Skin of body (tissue), 2 donors: ENCODE results near the gene ATIC. TPM values are rescaled to one million over a fixed set of nuclear protein-coding genes. Genes with fewer than 3 reads are reported as not detected.

Source experiments
- DNase-seq: peaks from one replicate; lab custom pipeline; 2025; lab: John Stamatoyannopoulos, UW
- total RNA-seq: library from RNA; depleted of rRNA; stranded (reverse); fragments of >200 nt; gene quantifications from one replicate; pipeline ENCODE4 v1.2.3, GENCODE V29; 2014

Gene ATIC
- total RNA-seq, 1 donor from 2014 or later = 22.9 TPM

DNA sequence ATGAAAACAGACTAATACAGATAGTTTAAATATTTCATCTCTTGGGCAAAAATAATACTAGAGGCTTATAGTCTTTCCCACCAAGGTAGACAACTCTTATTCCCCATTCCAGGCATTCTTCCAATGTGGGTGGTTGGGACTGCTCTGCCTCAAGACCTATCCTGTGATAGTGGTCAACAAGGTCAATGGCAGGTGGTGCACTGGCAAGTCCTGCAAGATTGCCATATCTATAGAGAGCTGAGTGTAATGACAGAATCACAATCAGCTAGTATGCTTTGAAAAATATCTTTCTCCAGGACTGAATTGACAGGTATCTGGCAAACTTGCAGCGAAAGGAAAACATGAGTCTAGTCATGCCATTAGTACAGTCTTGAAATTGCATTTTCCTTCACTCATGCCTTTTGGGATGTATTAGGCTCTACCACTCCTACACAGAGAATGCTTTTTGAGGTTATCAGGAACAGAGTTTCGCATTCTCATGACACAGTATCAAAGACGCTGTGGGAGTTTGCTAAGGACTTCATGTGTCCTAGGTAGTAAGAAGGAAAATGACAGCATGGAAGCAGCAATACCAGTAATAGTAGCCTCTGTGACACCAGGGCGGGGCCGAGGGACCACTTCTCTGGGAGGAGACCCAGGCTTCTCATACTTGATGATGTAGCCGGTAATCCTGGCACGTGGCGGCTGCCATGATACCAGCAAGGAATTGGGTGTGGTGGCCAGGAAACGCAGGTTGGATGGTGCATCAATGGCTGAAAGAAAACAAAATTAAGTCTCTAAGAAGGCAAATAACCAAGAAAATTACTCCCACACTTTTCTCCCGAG, 63.0 kb downstream of the ATIC start:
- no peak for DNase-seq

DNA sequence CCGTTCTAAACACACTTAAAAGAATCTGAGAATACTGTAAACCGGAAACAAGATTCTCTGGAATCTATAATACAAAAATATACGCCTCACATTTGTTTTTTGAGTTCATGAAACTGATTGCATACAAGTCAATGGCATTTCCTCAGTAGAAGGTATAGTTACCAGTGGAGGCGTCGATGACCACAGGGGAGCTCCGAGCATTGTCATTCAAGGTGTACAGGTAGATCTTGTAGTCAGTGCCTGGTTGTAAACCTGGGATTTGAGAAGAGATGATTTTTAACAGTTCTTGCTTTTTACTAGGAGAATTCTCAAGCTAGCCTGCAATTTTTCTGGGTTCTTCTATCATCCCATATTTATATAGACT, 63.6 kb downstream of the ATIC start:
- DNase-seq = no peak

DNA sequence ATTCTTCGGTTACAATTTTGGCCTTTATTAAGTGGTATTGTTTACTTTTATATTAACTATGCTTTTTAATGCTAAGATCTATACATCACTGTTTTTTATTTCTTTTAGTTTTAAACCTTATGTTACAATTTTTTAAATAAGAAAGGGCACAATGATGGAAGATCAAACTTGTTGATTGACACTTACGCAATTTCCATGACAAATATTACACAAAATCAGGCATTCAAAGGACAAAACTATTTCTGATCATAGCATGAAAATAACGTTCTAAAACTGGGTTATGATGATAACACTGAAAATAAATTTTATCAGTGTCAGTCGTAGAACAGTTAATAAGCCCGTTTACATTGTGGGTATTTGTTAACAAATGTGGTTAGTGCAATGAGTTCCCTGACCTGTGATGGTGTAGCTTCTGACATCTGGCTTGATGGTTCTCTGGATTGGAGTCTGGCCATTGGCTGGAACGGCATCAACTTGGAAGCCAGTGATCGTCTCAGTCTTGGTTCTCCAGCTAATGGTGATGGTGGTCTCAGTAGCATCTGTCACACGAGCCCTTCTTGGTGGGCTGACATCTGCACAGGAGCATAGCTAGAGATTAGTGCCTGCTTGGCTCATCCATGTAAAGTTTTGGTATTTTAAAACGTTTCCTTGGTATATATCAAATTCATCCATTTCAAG, 64.4 kb downstream of the ATIC start:
- no peak for DNase-seq

DNA sequence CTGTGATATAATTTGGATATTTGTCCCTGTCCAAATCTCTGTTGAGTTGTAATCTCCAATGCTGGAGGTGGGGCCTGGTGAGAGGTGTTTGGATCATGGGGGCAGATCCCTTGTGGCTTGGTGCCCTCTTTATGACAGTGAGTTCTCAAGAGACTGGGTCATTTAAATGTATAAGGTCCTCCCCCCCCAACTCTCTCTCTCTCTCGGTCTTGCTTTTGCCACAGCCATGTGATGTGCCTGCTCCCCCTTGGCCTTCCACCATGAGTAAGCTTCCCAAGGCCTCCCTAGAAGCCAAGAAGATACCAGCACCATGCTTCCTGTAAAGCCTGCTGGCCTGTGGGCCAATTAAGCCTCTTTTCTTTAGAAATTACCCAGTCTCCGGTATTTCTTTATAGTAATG, 65.4 kb downstream of the ATIC start:
- no peak for DNase-seq

DNA sequence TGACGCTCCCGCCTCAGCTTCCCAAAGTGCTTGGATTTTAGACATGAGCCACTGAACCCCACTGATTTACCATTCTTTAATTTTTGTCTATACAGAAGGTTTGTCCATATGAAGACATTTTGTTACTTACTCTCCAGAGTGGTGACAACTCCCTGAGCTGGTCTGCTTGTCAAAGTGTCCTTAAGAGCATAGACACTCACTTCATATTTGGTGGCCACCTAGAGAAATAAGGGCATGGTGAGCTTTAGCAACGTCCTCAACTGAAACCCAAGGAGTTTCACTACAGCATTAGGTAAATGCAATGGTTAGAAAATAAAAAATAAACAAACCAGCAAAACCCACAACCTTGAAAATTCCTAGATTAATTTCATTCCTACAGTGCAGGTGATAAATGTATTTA, 66.2 kb downstream of the ATIC start:
- DNase-seq = no peak

DNA sequence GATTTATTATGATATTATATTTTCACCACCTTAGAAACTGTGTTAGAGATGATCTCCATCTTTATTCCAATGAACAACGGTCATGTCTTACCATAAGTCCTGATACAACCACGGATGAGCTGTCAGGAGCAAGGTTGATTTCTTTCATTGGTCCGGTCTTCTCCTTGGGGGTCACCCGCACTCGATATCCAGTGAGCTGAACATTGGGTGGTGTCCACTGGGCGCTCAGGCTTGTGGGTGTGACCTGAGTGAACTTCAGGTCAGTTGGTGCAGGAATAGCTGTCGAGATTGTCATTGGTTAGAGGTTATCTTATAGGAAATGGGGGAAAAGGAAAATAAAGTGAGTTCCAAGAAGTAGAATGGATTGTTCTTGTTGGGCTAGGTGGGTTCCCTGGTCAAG, 67.2 kb downstream of the ATIC start:
- no peak for DNase-seq

DNA sequence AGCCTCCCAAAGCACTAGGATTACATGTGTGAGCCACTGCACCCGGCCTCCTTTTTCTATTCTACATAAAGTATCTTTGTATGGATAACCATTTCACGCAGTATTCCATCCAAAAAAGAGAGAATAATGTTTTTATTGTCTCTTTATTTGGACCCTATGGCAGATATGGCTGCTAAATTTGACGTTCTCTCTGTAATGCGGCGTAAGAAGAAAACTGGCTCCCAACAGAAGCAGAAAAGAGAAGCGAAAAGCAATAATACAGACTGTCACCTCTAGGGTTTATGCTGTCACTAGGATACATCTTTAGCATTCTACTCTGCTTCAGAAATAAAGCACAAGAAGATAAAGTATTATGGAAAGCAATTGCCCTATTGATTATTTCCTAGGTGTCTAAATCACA, 68.1 kb downstream of the ATIC start:
- no peak for DNase-seq

DNA sequence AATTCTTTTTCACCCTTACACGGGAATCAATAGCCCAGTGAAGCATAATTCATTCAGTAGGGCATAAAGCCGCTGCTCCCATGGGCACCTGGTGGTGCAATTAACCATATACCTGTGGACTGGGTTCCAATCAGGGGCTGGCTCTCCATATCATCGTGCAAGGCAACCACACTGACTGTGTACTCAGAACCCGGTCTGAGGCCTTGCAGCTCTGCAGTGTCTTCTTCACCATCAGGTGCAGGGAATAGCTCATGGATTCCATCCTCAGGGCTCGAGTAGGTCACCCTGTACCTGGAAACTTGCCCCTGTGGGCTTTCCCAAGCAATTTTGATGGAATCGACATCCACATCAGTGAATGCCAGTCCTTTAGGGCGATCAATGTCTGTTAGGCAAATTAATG, 68.8 kb downstream of the ATIC start:
- DNase-seq = no peak

DNA sequence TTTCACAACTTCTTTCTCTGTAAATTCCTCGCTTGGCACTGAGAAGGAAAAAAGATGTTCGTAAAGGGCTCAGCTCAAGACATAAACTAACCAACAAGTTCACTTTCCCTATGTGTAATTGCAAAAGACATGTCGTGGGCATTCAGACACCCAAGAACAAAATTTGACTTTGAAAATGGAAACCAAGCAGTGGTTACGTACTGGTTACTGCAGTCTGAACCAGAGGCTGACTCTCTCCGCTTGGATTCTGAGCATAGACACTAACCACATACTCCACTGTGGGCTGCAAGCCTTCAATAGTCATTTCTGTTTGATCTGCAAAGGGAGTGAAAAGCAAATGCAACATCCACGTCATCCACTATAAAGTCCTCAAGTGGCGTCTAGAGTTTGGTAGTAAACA, 70.2 kb downstream of the ATIC start:
- DNase-seq = no peak

DNA sequence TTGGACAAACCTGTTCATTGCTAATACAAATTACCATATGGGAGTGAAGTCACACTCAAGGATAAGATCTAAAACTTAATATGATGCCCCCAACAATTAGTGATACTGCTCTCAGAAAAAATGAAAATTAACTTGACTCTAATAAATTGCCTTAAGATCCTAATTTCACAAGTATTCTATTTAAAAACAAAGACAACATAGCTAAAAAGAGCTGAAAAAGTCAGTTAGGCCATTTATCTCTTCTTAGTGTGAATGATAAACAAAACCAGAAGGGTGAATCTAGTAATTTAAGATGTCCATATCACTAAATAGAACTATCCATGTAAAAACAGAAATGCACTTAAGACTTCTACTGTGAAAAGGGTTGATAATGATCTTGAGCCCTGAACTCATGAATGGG, 70.6 kb downstream of the ATIC start:
- no peak for DNase-seq

DNA sequence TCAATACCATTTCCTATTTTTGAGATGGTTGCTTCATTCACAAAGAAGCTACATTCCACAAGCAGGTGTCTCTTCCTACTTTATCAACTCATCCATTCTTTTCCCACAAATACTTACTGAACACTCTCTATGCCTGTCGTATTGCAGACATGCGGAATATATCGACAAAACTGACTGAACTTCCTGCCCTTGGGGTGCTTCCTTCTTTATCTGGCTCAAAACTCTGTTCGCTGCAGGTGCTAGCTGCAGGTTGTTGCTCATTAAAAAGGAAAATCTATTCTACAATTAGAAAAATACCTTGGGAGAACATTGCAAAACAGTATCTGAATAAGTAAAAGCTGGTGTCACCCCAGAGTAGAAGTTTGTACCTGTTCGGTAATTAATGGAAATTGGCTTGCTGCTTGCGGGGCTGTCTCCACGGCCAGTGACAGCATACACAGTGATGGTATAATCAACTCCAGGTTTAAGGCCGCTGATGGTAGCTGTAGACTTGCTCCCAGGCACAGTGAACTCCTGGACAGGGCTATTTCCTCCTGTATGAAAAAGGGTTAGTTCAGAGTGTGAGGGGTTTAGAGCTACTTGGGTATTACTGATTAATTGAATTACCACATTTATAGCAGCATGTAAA, 71.9 kb downstream of the ATIC start:
- no peak for DNase-seq

DNA sequence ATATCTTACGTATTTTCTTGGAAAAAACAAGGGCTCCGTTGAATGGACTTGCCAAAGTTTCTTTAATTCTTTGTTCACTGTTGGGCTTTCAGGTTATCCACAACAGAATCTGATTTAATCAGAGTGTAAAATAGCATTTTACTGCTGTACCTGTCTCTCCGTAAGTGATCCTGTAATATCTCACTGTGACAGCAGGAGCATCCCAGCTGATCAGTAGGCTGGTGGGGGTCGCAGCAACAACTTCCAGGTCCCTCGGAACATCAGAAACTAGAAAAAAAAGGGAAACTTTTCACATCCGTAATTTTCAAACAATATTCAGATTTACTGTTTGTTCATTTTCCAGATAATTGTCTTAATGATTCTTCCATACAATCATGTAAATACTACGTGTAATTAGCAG, 72.9 kb downstream of the ATIC start:
- DNase-seq = no peak

DNA sequence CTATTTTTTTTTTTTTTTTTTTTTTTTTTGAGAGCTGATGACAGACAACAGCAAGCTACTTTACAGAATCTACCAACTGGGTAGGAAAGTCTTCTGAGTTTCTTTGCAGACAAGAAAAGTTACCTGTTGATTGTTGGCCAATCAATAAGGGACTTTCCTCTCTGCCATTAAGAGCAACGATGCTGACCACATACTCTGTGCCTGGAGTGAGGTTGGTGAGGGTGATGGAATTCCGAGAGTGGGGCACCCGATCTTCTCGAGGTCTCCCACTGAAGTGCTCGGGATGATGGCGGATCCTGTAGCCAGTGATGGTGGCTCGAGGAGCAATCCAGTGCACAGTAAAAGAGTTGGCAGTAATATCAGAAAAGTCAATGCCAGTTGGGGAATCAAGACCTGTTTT, 74.7 kb downstream of the ATIC start:
- DNase-seq = no peak

DNA sequence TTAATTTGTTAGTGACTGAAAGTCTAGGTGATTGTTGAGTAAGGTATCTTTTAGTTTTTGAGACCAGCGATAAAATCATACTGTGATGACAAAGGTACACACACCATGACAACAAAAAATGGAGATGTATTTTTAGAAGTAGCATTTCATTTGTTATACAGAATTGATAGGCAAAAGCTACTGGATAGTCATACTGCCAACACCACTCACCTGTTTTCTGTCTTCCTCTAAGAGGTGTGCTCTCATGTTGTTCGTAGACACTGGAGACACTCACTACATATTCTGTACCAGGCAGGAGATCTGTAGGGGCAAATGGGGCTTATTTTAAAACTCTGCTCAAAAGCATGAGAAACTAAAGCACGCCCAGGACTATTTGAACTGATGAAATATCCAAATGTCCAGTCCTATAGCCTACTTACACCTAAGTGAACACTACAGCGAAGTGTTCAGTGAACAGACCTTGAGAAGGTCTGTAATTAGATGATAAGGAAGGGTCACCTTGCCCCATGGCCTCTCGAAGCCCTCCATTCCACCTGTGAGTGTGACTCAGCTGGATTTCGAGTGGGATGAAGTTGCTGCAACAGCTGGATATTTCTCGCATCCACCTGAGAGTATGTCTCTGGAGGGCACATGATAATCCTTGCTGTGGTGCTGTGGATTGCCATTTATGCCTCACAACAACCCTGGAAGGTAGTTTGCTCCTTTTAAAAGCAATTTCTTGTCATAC, 76.3 kb downstream of the ATIC start:
- no peak for DNase-seq

DNA sequence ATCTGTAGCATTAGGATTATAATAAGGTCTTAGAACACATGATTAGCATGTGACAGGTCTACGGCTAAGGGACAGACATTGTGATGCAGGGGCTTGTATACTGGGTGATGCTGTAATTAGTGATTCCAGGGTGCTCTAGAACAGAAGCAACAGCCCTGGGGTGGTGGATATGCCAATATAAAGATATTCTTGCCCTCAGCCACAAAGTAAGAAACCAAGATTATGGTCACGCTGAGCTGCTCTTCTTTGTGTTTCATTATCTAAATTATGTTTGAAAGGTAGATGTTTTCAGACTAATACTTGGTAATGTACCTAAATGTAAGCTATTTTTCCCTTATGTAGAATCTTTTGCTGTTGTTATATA, 78.7 kb downstream of the ATIC start:
- DNase-seq = no peak

DNA sequence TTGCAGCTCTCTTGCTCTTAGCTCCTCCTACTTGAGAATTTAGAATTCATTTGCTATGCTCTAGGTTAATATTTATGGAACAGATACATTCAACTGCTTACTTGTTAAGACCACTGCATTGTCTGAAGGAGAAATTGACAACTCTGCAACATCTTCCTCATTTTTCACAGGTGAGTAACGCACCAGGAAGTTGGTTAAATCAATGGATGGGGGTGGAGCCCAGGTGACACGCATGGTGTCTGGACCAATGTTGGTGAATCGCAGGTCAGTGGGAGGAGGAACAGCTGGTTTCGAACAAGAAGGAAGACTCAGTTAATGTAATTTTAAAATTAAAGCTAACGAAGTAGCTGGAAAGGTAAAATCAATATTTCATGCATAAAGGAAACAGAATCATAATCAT, 79.7 kb downstream of the ATIC start:
- no peak for DNase-seq

DNA sequence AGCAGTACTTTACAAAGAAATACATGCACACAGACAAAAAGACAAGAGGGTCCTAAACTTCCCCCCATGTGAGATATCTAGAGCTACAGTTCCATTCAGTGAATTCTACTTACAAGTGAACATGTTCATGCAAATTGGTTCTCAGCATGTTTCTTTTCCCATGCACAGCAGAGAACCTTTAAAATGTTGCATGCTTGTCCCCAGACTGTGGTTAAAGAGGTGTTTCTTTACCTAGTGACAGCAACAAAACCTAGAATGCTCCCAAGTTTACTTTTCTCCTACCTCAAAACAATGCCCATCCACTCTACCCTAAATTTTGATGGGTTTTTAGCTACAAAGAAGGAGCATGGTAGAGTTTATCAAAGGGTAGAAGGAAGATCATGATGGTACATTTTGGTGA, 80.3 kb downstream of the ATIC start:
- no peak for DNase-seq

DNA sequence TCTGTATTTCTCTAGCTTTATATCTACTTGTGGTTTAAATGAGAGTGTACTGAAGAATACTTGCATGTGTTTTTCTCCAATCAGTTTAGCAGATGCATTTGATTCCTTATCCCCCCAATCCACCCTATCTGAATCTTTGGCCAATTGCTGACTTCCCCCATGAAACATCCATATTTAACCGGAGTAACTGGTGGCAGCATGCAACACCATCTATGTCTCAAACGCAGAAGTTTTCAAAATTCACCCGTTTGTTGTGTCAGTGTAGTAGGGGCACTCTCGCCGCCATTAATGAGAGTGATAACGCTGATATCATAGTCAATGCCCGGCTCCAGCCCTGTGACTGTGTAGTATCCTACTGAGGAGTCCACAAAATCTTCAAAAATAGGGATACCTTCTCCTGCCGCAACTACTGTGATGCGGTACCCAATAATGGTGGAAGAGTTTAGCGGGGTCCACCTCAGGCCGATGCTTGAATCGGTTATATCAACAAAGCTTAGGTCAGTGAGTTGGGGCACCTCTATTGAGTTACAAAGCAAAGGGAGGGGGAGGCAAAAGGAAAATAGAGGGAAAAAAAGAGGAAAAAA, 80.9 kb downstream of the ATIC start:
- DNase-seq = no peak

DNA sequence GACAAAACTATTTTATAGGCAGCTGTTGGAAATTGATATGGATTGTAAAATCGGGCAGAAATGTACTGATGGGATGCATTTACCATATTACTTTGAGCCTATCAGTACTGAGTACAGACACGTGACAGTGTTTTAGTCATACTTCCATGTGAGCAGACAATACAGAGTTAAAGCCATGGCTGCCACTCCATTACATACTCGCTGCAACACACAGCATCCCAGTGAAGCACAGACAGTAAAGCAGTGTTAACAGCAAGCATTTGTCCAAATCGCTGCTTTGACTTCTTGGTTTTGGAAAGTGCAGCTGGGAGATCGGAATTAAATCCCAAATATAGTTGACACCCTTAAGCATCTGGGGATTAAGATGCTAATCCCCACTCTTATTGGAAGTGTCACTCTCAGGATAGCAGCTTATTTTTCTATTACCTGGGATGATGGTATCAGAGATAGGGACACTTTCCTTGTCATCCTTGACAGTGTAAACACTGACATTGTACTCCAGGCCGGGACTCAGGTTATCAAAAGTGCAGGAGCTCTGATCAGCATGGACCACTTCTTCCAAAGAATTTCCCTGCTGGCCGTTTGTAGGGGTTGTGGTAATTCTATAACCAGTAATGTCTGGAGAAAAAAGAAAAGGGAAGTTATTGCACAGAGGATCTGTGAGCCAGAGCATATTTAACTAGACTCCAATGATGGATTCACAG, 82.4 kb downstream of the ATIC start:
- no peak for DNase-seq

DNA sequence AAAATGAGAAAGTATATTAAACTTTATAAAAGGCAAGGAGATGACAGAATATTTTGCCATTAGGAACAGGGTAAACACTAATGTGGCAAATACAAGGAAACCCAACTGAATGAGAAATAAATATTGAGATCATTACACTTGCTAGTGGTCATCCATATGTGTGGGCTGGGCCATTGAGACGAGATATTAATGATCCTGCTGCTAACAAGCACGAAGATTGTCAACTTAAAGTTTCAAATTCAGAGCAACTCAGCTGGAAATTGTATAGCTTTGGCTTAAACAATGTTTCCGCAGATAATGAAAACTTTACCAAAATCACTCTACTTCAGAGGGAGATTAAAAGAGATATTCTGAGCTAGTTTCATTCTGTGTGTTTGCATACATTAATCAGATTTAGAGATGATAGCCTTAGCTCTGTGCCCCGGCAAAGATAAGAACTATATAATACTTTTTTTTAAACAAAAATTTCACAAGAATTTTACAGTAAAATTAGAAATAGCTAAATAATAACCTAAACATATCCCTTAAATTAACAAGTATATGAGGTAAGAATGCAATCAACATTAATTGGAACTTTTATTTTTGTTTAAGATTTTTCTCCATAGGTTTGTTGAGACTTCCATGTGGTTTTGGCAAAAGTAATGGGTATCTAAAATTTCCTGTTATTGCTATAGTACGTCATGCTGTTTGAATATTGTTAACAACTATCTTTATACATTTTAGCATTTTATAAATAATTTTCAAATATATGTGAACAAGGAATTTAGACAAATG, 84.0 kb downstream of the ATIC start:
- DNase-seq = no peak
